GM10248 (cell line): ENCODE results near the gene FERD3L.

ENCODE experiments used
- CTCF ChIA-PET: fragments of 300-600 bp; sonication (Branson Sonifier 250); formaldehyde crosslinking; extraction: SDS; loops from one replicate; lab custom pipeline; 2021; ENCODE audit warnings: antibody characterized with exemption; lab: Yijun Ruan, JAX
- POLR2A ChIA-PET: fragments of 350-650 bp; sonication (Branson Sonifier 250); formaldehyde crosslinking; extraction: SDS; loops from one replicate; lab custom pipeline; 2020; ENCODE audit warnings: antibody characterized with exemption; lab: Yijun Ruan, JAX
- DNase-seq: peaks from one replicate; pipeline ENCODE4 v3.0.0; 2012; ENCODE audit errors: extremely low spot score
- CTCF ChIP-seq: IDR thresholded peaks from 2 replicates; pipeline ENCODE4 v1.5.1; 2012; ENCODE audit warnings: mild to moderate bottlenecking, low read depth; ENCODE audit errors: extremely low read depth, missing control alignments, control extremely low read depth

The FERD3L gene

DNA sequence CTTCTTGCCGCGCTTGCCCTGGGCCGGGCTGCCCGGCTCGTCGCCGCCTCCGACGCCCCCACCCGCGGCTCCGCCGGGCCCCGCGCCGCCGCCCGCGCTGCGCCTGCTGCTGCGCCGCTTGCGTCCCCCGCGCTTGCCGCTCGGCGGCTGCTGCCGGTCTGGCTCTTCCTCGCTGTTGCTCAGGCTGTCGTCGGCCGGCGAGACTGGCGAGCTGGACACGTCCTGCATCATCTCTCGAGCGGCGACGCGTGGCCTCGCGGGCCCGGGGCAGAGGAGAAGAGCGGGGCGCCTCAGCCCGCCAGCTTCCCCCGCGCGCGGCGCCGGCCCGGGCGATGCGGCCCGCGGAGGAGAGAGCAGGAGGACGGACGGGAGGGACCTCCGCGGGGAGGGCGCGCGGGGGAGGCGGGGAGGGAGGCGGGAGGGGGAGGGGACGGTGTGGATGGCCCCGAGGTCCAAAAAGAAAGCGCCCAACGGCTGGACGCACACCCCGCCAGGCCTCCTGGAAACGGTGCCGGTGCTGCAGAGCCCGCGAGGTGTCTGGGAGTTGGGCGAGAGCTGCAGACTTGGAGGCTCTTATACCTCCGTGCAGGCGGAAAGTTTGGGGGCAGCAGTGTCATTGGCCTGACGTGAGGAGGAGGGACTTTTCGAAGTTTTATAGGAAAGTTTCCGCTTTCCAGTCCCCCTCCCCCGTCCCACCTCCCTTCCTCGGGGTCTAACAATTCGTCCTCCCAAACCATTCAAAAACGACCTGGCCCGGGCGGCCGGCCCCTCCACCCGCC lies 27.9 kb downstream of the FERD3L start, which contains the start of gene TWIST1:
TWIST1 (minus strand) TSS at position 546 of the 779 bp plus-strand sequence; CDS start at position 231, 315 bp downstream.
- DNase-seq = peak; percentile 43
- TF ChIP-seq CTCF = no peak
- POLR2A ChIA-PET = no interaction called here
- CTCF ChIA-PET = interaction anchor here (1.3 to 1.6 kb wide), 2 partner anchors 11 to 765 kb away, joined by 3 read pairs; no protein-coding TSS in a partner anchor

- TF ChIP-seq CTCF = no peak
- ChIA-PET CTCF (interaction anchor here (1.3 to 1.6 kb wide), 2 partner anchors 10 to 764 kb away, joined by 3 read pairs; no protein-coding TSS in a partner anchor), POLR2A (no interaction called here)
- peak; percentile 37 for DNase-seq
These were observed 28.8 kb downstream of the FERD3L start for GRCh38 chr7:19116121-19117090.

DNA sequence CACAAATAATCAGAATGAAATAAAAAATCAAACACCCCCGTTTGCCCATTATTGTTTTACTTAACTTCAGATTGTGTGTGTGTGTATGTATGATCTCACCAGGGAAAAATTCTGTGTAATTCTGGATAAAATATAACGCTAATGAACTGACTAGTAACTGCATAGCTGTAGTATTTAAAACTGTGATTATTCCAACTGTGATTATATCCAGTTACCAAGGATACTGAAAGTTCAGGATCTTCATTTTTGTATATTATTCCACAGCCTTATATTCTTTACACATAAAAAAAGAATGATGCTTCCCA lies 30.7 kb downstream of the FERD3L start:
- ChIA-PET CTCF (interaction anchor here (1.1 kb wide), 1 partner anchor 10 kb away, joined by 3 read pairs; no protein-coding TSS in a partner anchor), POLR2A (no interaction called here)
- TF ChIP-seq CTCF = no peak
- no peak for DNase-seq

GRCh38 chr7:19113855-19114550 lies 31.2 kb downstream of the FERD3L start:
- CTCF ChIA-PET = interaction anchor here (1.1 to 1.3 kb wide), 2 partner anchors 9 to 13 kb away, joined by 3 to 4 read pairs; no protein-coding TSS in a partner anchor
- POLR2A ChIA-PET = no interaction called here
- DNase-seq = no peak
- TF ChIP-seq CTCF = no peak

- no peak for TF ChIP-seq CTCF
- ChIA-PET POLR2A (no interaction called here), CTCF (interaction anchor here (0.9 to 1.3 kb wide), 2 partner anchors 9 to 14 kb away, joined by 3 to 4 read pairs; no protein-coding TSS in a partner anchor)
- no peak for DNase-seq
These were observed 32.2 kb downstream of the FERD3L start for GRCh38 chr7:19113002-19113350.

GRCh38 chr7:19112274-19113001 lies 32.8 kb downstream of the FERD3L start:
- no peak for DNase-seq
- ChIA-PET CTCF (interaction anchor here (0.9 to 1.3 kb wide), 2 partner anchors 10 to 14 kb away, joined by 3 to 4 read pairs; no protein-coding TSS in a partner anchor), POLR2A (no interaction called here)
- TF ChIP-seq CTCF = no peak
